Right lobe of liver (tissue), 4 donors: ENCODE data around the gene PRKG2.

ENCODE experiments used
- CTCF ChIP-seq, 4 donors: fragments of 200-600 bp in 3 of 4; fragments of 450-650 bp in 1 of 4; IDR thresholded peaks; one replicate each; pipeline versions ENCODE4 v1.5.1 to v1.8.0; 2016 to 2022; ENCODE audit warnings: antibody characterized with exemption in 4 of 4, mild to moderate bottlenecking in 2 of 4
- POLR2A ChIP-seq: fragments of 450-650 bp; IDR thresholded peaks from one replicate; pipeline ENCODE4 v1.6.1; 2017; ENCODE audit warnings: antibody characterized with exemption, mild to moderate bottlenecking
- donor health status: DM: no; HTN: no; CAD: no.
- donor health status: DM: no; HTN: no; CAD: no.
- donor health status: DM: no; HTN: yes; CAD: no.

DNA sequence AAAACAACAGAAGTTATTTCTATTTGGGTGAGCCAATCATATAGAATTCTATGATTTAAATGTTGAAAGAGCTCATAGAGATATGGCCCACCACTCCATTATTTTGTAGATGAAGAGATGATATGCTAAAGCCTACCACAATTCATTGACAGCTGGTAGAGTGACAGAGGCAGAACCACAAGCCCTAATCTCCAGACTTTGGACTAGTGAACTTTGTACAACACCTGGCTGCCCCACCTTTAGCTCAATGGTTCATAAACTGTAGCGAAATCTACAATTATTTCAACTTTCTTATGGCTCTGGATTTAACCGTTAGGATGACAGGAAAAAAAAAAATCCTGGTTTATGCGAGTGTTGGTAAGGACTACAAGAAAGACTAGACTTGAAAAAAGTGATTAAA, 50.9 kb downstream of the PRKG2 start:
- TF ChIP-seq CTCF (IDR thresholded peaks at IDR 0.05) (no peak), POLR2A (no peak)
